Measurements from ENCODE around the gene UHRF1. TPM values are rescaled to one million over a fixed set of nuclear protein-coding genes. Genes with fewer than 3 reads are reported as not detected.
A peak's percentile ranks its signal among the peaks of the same experiment; 100 is the strongest.

Gene UHRF1
- total RNA-seq, 3 donors from 2014 or later = 3.2 to 13.4 (median 4.2) TPM

DNA sequence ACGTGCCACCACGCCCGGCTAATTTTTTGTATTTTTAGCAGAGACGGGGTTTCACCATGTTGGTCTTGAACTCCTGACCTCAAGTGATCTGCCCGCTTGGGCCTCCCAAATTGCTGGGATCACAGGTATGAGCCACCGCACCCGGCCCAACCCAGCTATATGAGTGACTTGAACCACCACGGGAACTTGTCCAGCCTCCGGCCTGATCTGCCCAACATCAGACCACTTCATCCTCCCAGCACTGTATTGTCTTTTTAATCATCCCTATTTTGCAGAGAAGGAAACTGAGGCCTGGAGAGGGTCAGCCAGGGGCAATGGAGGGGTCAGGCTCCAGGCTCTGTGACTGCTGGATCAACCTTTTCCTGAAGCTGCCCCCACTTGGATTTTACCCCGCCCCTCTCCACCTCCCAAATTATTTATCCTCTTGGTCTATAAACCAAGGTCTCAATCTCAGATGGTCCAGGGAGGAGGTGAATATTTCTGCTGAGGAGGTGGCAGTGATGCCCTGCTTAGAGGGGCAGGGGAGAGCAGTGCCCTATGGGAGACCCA lies 40.9 kb upstream of the UHRF1 start:
- Histone ChIP-seq H3K4me3 (no peak overlapping the region), H3K36me3 (ENCODE audit: low read depth) (no peaks in the 10 kb centered on the region), H3K9me3 (no peaks in the 10 kb centered on the region), H3K4me1 (ENCODE audit: low read depth) (peaks cover 8% of the 10 kb centered on the region)
- TF ChIP-seq, protein P1, sequence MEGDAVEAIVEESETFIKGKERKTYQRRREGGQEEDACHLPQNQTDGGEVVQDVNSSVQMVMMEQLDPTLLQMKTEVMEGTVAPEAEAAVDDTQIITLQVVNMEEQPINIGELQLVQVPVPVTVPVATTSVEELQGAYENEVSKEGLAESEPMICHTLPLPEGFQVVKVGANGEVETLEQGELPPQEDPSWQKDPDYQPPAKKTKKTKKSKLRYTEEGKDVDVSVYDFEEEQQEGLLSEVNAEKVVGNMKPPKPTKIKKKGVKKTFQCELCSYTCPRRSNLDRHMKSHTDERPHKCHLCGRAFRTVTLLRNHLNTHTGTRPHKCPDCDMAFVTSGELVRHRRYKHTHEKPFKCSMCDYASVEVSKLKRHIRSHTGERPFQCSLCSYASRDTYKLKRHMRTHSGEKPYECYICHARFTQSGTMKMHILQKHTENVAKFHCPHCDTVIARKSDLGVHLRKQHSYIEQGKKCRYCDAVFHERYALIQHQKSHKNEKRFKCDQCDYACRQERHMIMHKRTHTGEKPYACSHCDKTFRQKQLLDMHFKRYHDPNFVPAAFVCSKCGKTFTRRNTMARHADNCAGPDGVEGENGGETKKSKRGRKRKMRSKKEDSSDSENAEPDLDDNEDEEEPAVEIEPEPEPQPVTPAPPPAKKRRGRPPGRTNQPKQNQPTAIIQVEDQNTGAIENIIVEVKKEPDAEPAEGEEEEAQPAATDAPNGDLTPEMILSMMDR (IDR thresholded peaks at IDR 0.05) = no peak
- DNase-seq (peak in 2 of 3 donors; percentile 42 to 62), ATAC-seq (no peak)
- intact Hi-C loops (cut with DNase I, micrococcal nuclease) = no loop called here

DNA sequence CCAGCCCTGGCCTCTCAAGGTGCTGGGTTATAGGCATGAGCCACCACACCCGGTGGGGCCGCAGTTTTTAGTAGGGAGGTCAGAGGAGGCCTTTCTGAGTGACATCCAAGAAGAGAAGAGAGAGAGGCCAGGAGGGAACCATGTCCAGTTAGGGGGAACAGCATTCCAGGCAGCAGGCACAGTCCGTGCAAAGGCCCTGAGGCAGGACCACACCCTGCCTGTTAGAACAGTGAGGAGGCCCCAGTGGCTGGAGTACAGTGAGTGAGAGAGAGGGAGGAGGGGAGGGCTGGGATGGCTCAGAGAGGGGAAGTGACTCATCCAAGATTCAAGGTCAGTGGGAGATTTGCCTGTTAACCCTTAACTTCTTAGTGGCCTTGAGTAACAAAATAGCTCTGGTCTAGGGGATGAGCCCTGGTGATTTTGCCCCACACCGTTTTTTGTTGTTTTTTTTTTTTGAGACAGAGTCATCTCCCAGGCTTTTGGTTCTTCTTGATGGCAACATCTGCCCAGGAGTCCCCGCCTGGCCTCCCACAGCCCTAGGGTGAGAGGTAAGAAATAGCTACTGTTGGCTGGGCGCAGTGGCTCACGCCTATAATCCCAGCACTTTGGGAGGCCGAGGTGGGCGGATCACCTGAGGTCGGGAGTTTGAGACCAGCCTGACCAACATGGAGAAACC lies 39.1 kb upstream of the UHRF1 start:
- no peaks in the 10 kb centered on the region for H3K36me3 ChIP-seq (ENCODE audit: low read depth)
- DNase-seq (peak; percentile 47 to 69 (median 60)), ATAC-seq (peak; percentile 63)
- TF ChIP-seq, protein P1 (IDR thresholded peaks at IDR 0.05) = no peak
- H3K4me1 ChIP-seq (ENCODE audit: low read depth) = peaks cover 8% of the 10 kb centered on the region
- H3K9me3 ChIP-seq = no peaks in the 10 kb centered on the region
- no peak overlapping the region for H3K4me3 ChIP-seq
- intact Hi-C loops (cut with DNase I, micrococcal nuclease) = loop anchor here (5.0 kb wide), 2 partner anchors 42 to 162 kb away; no protein-coding TSS in a partner anchor

DNA sequence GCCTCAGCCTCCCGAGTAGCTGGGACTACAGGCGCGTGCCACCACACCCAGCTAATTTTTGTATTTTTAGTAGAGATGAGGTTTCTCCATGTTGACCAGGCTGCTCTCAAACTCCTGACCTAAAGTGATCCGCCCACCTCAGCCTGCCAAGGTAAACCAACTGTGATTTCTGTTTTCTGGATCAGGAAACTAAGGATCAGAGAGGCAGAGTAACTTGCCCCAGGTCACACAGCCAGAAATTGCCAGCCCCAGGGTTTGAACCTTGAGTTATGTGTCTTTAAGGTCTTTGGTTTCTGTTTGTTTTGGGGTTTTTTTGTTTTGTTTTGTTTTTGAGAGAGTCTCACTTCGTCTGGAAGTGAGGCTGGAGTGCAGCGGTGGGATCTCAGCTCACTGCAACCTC lies 37.6 kb upstream of the UHRF1 start:
- DNase-seq = no peak
- Histone ChIP-seq H3K36me3 (ENCODE audit: low read depth) (no peaks in the 10 kb centered on the region), H3K9me3 (no peaks in the 10 kb centered on the region), H3K4me3 (no peak overlapping the region), H3K4me1 (ENCODE audit: low read depth) (peaks cover 2% of the 10 kb centered on the region)
- no peak for ATAC-seq
- TF ChIP-seq, protein P1 (IDR thresholded peaks at IDR 0.05) = no peak
- intact Hi-C loops (cut with DNase I, micrococcal nuclease) = loop anchor here (5.0 kb wide), 2 partner anchors 41 to 161 kb away; no protein-coding TSS in a partner anchor

DNA sequence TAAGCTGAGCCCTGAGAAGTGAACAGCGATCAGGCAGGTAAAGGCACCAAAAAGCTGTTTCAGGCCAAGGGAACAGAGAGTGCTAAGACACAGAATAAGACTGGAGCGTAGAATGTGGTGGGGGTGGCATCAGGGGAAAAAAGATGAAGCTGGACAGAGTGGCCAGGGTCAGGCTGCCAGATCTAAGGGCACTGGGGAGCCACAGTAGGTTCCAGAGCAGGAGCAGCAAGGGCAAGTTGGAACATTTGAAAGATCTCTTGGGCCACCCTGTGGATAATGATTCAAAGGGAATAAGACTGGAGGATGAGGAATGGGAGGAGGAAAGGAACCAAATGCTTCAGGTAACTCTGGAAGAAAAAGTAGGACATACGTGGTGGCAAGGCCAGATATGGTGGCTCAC lies 35.4 kb upstream of the UHRF1 start:
- DNase-seq = no peak

DNA sequence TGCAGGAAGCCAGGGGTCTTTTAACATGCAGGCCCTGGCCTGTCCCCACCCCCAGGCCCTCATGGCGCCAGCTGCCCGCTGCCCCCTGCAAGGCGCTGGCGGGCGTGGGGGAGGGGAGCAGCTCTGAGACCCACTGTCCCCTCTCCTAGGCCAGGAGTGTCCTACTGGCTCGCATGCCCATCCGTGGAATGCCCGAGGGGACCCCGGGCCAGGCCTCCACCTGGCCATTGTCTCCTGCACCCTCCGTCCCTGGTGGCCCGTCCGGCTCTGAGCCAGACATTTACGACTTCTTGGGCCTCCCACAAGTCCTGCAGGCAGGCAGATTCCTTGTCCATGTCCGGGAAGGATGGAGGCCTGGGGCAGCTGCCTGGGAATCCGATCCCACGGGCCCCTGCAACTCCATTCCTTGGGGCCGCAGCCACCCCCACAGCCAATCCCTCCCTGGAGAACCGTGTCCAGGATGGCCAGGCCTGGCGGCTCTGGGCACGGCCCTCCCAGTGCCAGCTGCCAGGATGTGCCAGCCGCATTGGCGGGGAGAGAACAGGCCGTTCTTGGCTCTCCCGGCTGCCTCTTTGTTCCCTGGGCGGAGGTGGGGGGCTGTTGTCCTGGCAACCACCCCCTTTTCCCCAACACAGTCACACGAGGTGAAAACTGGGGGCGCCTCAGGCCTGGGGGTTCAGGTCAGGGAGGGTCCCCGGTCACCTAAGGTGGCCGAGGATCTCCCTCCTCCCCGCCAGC lies 31.4 kb upstream of the UHRF1 start:
- TF ChIP-seq, protein P1 (IDR thresholded peaks at IDR 0.05) = no peak
- Histone ChIP-seq H3K36me3 (ENCODE audit: low read depth) (no peaks in the 10 kb centered on the region), H3K9me3 (no peaks in the 10 kb centered on the region), H3K4me3 (no peak overlapping the region), H3K4me1 (ENCODE audit: low read depth) (no peaks in the 10 kb centered on the region)
- DNase-seq (no peak), ATAC-seq (no peak)
- intact Hi-C loops (cut with DNase I, micrococcal nuclease) = no loop called here

More for the DNA sequence above, 35.4 kb upstream of the UHRF1 start:
- ATAC-seq = no peak
- no peaks in the 10 kb centered on the region for H3K36me3 ChIP-seq (ENCODE audit: low read depth)
- no peaks in the 10 kb centered on the region for H3K9me3 ChIP-seq
- TF ChIP-seq, protein P1 (IDR thresholded peaks at IDR 0.05) = no peak
- no peaks in the 10 kb centered on the region for H3K4me1 ChIP-seq (ENCODE audit: low read depth)
- no peak overlapping the region for H3K4me3 ChIP-seq
- intact Hi-C loops (cut with DNase I, micrococcal nuclease) = loop anchor here (5.0 kb wide), 2 partner anchors 38 to 158 kb away; no protein-coding TSS in a partner anchor
